Osteocyte (in vitro differentiated cells): ENCODE results near the gene CYP2S1. TPM values are rescaled to one million over a fixed set of nuclear protein-coding genes. Genes with fewer than 3 reads are reported as not detected.

Experiments
- DNase-seq: peaks from one replicate; pipeline ENCODE4 v3.0.0; 2021; ENCODE audit warnings: mixed read lengths; ENCODE audit not compliant: unreplicated experiment; ENCODE audit errors: extremely low spot score
- H3K27ac Mint-ChIP-seq: one replicate; pipeline ENCODE4 v1.8.0; 2021; ENCODE audit warnings: mild to moderate bottlenecking, mixed read lengths; ENCODE audit not compliant: unreplicated experiment
- H3K27me3 Mint-ChIP-seq: one replicate; pipeline ENCODE4 v1.8.0; 2021; ENCODE audit warnings: mixed read lengths; ENCODE audit not compliant: unreplicated experiment
- H3K36me3 Mint-ChIP-seq: one replicate; pipeline ENCODE4 v1.8.0; 2021; ENCODE audit warnings: mixed read lengths; ENCODE audit not compliant: unreplicated experiment
- H3K4me1 Mint-ChIP-seq: one replicate; pipeline ENCODE4 v1.8.0; 2021; ENCODE audit warnings: mixed read lengths; ENCODE audit not compliant: unreplicated experiment
- H3K4me3 Mint-ChIP-seq: one replicate; pipeline ENCODE4 v1.8.0; 2021; ENCODE audit warnings: mild to moderate bottlenecking, moderate library complexity, mixed read lengths; ENCODE audit not compliant: unreplicated experiment
- H3K9me3 Mint-ChIP-seq: one replicate; pipeline ENCODE4 v1.8.0; 2021; ENCODE audit warnings: mixed read lengths; ENCODE audit not compliant: unreplicated experiment
- CTCF ChIP-seq: fragments of 200-600 bp; sonication (generic); IDR thresholded peaks from 2 replicates; pipeline ENCODE4 v1.5.0; 2021; ENCODE audit warnings: antibody characterized with exemption, mild to moderate bottlenecking, moderate library complexity
- total RNA-seq: library from RNA; stranded (reverse); gene quantifications from 2 replicates; pipeline ENCODE4 v1.2.1, GENCODE V29; 2021

CYP2S1 gene
- total RNA-seq, 1 donor from 2014 or later = not detected

GRCh38 chr19:41189425-41190065, 3.5 kb upstream of the CYP2S1 start:
- DNase-seq = no peak
- Mint-ChIP-seq H3K36me3 (no peaks in the 10 kb centered on the region), H3K27me3 (peaks cover 53% of the 10 kb centered on the region), H3K4me3 (no peak overlapping the region), H3K4me1 (peaks cover 8% of the 10 kb centered on the region), H3K27ac (no peak overlapping the region), H3K9me3 (no peaks in the 10 kb centered on the region)
- no peak for TF ChIP-seq CTCF

- no peaks in the 10 kb centered on the region for H3K9me3 Mint-ChIP-seq
- H3K27me3 Mint-ChIP-seq = peaks cover 46% of the 10 kb centered on the region
- DNase-seq = no peak
- H3K4me3 Mint-ChIP-seq = no peak overlapping the region
- TF ChIP-seq CTCF = no peak
- no peak overlapping the region for H3K27ac Mint-ChIP-seq
- no peaks in the 10 kb centered on the region for H3K36me3 Mint-ChIP-seq
- H3K4me1 Mint-ChIP-seq = peaks cover 8% of the 10 kb centered on the region
These were observed 574 bp downstream of the CYP2S1 start for GRCh38 chr19:41193430-41194156.

GRCh38 chr19:41194157-41194552, 1.1 kb downstream of the CYP2S1 start:
- Mint-ChIP-seq H3K27ac (no peak overlapping the region), H3K9me3 (no peaks in the 10 kb centered on the region), H3K4me1 (peaks cover 8% of the 10 kb centered on the region), H3K4me3 (no peak overlapping the region), H3K27me3 (peaks cover 46% of the 10 kb centered on the region), H3K36me3 (no peaks in the 10 kb centered on the region)
- no peak for DNase-seq
- TF ChIP-seq CTCF = no peak

GRCh38 chr19:41195675-41196497, 2.9 kb downstream of the CYP2S1 start:
- no peaks in the 10 kb centered on the region for H3K36me3 Mint-ChIP-seq
- H3K27ac Mint-ChIP-seq = no peak overlapping the region
- H3K4me1 Mint-ChIP-seq = peaks cover 12% of the 10 kb centered on the region
- H3K27me3 Mint-ChIP-seq = peaks cover 30% of the 10 kb centered on the region
- H3K9me3 Mint-ChIP-seq = no peaks in the 10 kb centered on the region
- H3K4me3 Mint-ChIP-seq = no peak overlapping the region
- DNase-seq = no peak
- no peak for TF ChIP-seq CTCF

- Mint-ChIP-seq H3K9me3 (no peaks in the 10 kb centered on the region), H3K27me3 (peaks cover 12% of the 10 kb centered on the region), H3K4me3 (no peak overlapping the region), H3K36me3 (no peaks in the 10 kb centered on the region), H3K4me1 (peaks cover 9% of the 10 kb centered on the region), H3K27ac (no peak overlapping the region)
- no peak for DNase-seq
- no peak for TF ChIP-seq CTCF
These were observed 5.5 kb downstream of the CYP2S1 start for GRCh38 chr19:41198559-41198958.
